ENCODE data around the gene VGLL3.

VGLL3 gene

DNA sequence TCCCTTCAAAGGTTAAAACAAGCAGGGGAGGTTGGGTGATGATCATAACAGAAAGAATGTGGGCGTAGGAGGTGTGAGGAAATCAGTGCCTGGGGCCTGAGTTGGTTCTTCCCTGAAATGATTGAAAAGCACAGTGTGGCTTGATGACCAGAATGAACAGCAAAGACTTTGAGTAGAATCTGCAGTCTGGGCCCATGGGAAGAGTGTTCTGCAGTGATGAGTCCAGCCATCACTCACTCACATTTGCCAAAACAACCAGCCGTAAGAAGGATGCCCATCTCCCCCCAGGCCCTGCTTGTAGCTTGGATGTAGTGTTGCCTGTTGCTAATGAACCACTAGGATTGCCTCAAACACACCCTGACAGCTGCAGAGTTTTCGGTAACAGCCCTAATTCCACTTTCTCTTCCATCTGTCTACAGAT, 67.9 kb downstream of the VGLL3 start:
- H3K9me3 ChIP-seq (ENCODE audit: insufficient read depth, low read depth, low read length), result no peaks in the 10 kb centered on the region
- TF ChIP-seq, protein P1, sequence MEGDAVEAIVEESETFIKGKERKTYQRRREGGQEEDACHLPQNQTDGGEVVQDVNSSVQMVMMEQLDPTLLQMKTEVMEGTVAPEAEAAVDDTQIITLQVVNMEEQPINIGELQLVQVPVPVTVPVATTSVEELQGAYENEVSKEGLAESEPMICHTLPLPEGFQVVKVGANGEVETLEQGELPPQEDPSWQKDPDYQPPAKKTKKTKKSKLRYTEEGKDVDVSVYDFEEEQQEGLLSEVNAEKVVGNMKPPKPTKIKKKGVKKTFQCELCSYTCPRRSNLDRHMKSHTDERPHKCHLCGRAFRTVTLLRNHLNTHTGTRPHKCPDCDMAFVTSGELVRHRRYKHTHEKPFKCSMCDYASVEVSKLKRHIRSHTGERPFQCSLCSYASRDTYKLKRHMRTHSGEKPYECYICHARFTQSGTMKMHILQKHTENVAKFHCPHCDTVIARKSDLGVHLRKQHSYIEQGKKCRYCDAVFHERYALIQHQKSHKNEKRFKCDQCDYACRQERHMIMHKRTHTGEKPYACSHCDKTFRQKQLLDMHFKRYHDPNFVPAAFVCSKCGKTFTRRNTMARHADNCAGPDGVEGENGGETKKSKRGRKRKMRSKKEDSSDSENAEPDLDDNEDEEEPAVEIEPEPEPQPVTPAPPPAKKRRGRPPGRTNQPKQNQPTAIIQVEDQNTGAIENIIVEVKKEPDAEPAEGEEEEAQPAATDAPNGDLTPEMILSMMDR (conservative IDR thresholded peaks at IDR 0.05; ENCODE audit: low read length), result no peak
- no peak for TF ChIP-seq EZH2phosphoT487 (IDR thresholded peaks at IDR 0.05; ENCODE audit: borderline replicate concordance)
- H3K9ac ChIP-seq (ENCODE audit: low read depth, low read length, poor library complexity, severe bottlenecking), result no peak overlapping the region
- no peak overlapping the region for H3K4me2 ChIP-seq (ENCODE audit: low read depth, low read length, poor library complexity, severe bottlenecking)
- H3K4me3 ChIP-seq (ENCODE audit: low read length, poor library complexity, severe bottlenecking), result no peak overlapping the region
- H2AFZ ChIP-seq (ENCODE audit: low read length), result no peak overlapping the region
- no peaks in the 10 kb centered on the region for H3K4me1 ChIP-seq (ENCODE audit: insufficient read depth, low read length, poor library complexity, severe bottlenecking)
- H3K36me3 ChIP-seq (ENCODE audit: insufficient read depth, low read length), result no peaks in the 10 kb centered on the region
- H3K27me3 ChIP-seq (ENCODE audit: insufficient read depth, low read length, poor library complexity, severe bottlenecking), result no peaks in the 10 kb centered on the region
- no peaks in the 10 kb centered on the region for H3K9me2 ChIP-seq (replicated peaks; ENCODE audit: low read depth, low read length)
- H3F3A ChIP-seq (ENCODE audit: low read depth), result no peaks in the 10 kb centered on the region
- H4K20me1 ChIP-seq (ENCODE audit: insufficient read depth, low read length, poor library complexity, severe bottlenecking), result no peaks in the 10 kb centered on the region
- H3K79me2 ChIP-seq (ENCODE audit: insufficient read depth, low read length), result no peaks in the 10 kb centered on the region

- no peaks in the 10 kb centered on the region for H4K20me1 ChIP-seq (ENCODE audit: insufficient read depth, low read length, poor library complexity, severe bottlenecking)
- H3K4me1 ChIP-seq (ENCODE audit: insufficient read depth, low read length, poor library complexity, severe bottlenecking), result no peaks in the 10 kb centered on the region
- TF ChIP-seq, protein P1 (conservative IDR thresholded peaks at IDR 0.05; ENCODE audit: low read length), result no peak
- TF ChIP-seq EZH2phosphoT487 (IDR thresholded peaks at IDR 0.05; ENCODE audit: borderline replicate concordance), result no peak
- no peaks in the 10 kb centered on the region for H3F3A ChIP-seq (ENCODE audit: low read depth)
- no peak overlapping the region for H3K4me2 ChIP-seq (ENCODE audit: low read depth, low read length, poor library complexity, severe bottlenecking)
- H3K36me3 ChIP-seq (ENCODE audit: insufficient read depth, low read length), result no peaks in the 10 kb centered on the region
- H3K4me3 ChIP-seq (ENCODE audit: low read length, poor library complexity, severe bottlenecking), result no peak overlapping the region
- no peaks in the 10 kb centered on the region for H3K9me2 ChIP-seq (replicated peaks; ENCODE audit: low read depth, low read length)
- no peaks in the 10 kb centered on the region for H3K9me3 ChIP-seq (ENCODE audit: insufficient read depth, low read depth, low read length)
- no peaks in the 10 kb centered on the region for H3K79me2 ChIP-seq (ENCODE audit: insufficient read depth, low read length)
- no peak overlapping the region for H2AFZ ChIP-seq (ENCODE audit: low read length)
- no peaks in the 10 kb centered on the region for H3K27me3 ChIP-seq (ENCODE audit: insufficient read depth, low read length, poor library complexity, severe bottlenecking)
- H3K9ac ChIP-seq (ENCODE audit: low read depth, low read length, poor library complexity, severe bottlenecking), result no peak overlapping the region
Measured at GRCh38 chr3:86921971-86922680, 68.8 kb downstream of the VGLL3 start.

- Histone ChIP-seq H3K9me2 (replicated peaks; ENCODE audit: low read depth, low read length) (no peaks in the 10 kb centered on the region), H3K4me2 (ENCODE audit: low read depth, low read length, poor library complexity, severe bottlenecking) (no peak overlapping the region), H4K20me1 (ENCODE audit: insufficient read depth, low read length, poor library complexity, severe bottlenecking) (no peaks in the 10 kb centered on the region), H3K9me3 (ENCODE audit: insufficient read depth, low read depth, low read length) (no peaks in the 10 kb centered on the region), H3K36me3 (ENCODE audit: insufficient read depth, low read length) (no peaks in the 10 kb centered on the region), H2AFZ (ENCODE audit: low read length) (no peak overlapping the region), H3K79me2 (ENCODE audit: insufficient read depth, low read length) (no peaks in the 10 kb centered on the region), H3K4me3 (ENCODE audit: low read length, poor library complexity, severe bottlenecking) (no peak overlapping the region), H3K4me1 (ENCODE audit: insufficient read depth, low read length, poor library complexity, severe bottlenecking) (no peaks in the 10 kb centered on the region), H3K9ac (ENCODE audit: low read depth, low read length, poor library complexity, severe bottlenecking) (no peak overlapping the region), H3K27me3 (ENCODE audit: insufficient read depth, low read length, poor library complexity, severe bottlenecking) (no peaks in the 10 kb centered on the region), H3F3A (ENCODE audit: low read depth) (no peaks in the 10 kb centered on the region)
- TF ChIP-seq, protein P1 (conservative IDR thresholded peaks at IDR 0.05; ENCODE audit: low read length), result no peak
- TF ChIP-seq EZH2phosphoT487 (IDR thresholded peaks at IDR 0.05; ENCODE audit: borderline replicate concordance), result no peak
Measured at GRCh38 chr3:86914670-86915069, 76.3 kb downstream of the VGLL3 start.

Data from Loucy (cell line).